HT-29 (cell line): ENCODE data around the gene SUPT4H1. TPM values are rescaled to one million over a fixed set of nuclear protein-coding genes. Genes with fewer than 3 reads are reported as not detected.
A peak's percentile ranks its signal among the peaks of the same experiment; 100 is the strongest.
"Not testable (repeated sequence)": the region's sequence is repeated elsewhere in the genome, so short reads cannot be mapped to it uniquely, and the experiment has no call there.

Experiments
- DNase-seq: peaks from one replicate; pipeline ENCODE4 v3.0.0-alpha.2; 2015; ENCODE audit warnings: low spot score
- total RNA-seq: library from RNA; depleted of rRNA; stranded (reverse); fragments of >200 nt; shearing (Covaris generic); gene quantifications from 2 replicates; pipeline ENCODE4 v1.2.3, GENCODE V29; 2014

Gene SUPT4H1
- total RNA-seq, 1 experiment from 2014 or later, result 60.0 TPM

DNA sequence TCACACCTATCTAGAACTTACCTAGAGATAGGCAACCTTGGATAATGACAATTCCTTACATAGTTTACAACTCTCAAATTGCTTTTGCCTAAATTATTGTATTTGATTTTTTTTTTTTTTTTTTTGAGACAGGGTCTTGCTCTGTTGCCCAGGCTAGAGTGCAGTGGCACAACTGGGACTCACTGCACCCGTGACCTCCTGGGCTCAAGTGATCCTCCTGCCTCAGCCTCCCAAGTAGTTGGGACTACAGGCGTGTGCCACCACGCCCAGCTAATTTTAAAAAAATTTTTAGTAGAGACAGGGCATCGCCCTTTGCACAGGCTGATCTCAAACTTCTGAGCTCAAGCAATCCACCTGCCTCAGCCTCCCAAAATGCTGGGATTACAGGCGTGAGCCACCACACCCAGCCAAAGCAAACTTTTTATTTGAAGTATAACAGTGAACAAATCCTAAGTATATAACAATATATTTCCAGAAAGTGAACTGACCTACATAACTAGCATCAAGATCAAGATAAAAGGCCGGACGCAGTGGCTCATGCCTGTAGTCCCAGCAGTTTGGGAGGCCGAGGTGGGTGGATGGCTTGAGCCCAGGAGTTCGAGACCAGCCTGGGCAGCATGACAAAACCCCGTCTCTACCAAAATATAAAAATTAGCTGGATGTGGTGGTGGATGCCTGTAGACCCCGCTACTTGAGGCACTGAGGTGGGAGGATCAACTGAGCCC lies 10.7 kb downstream of the SUPT4H1 start:
- DNase-seq, result not testable (repeated sequence)

DNA sequence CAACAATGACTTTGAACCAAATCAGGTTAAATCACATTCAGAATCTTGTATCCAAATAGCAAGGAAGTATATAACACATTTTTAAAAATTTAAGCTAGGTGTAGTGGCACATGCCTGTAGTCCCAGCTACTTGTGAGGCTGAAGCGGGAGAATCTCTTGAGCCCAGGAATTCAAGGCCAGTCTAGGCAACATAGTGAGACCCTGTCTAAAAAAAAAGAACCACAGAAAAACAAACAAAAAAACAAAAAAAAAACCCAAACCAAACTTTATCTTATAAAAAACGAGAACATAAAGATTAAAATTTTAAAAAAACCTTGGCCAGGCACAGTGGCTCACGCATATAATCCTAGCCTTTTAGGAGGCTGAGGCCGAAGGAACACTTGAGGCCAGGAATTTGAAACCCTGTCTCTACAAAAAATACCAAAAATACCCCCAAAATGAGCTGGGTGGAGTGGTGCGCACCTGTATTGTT lies 11.6 kb downstream of the SUPT4H1 start:
- no peak for DNase-seq

DNA sequence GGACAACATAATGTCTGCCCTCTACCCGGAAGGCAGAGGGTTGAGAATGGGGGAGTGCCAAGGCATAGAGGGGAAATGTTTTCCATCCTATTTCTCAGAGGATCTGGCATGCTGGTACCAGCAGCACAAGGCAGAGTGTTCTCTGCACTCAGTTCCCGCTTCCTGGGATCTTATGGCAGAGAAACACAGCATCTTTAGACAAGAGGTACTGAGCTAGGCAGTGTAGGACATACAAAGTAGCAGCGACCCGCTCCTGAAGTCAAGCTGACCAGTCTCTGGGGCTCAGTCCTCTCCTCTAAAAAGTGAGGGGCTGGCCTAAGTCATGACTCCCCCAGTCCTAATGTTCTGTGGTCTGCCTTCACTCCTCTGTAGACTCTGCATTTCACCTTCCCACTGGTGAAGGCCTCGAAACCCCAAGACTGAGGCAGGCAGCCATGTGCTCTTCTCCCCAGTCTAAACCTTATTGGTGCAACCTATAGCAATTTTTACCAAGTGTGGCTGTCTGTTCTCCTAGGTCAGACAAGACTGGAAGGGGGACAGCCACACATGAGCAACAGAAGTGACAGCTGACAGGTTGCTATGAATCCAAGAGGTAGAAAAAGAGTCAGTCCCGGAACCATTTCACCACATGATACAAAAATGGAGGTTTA lies 12.1 kb downstream of the SUPT4H1 start:
- DNase-seq, result no peak

DNA sequence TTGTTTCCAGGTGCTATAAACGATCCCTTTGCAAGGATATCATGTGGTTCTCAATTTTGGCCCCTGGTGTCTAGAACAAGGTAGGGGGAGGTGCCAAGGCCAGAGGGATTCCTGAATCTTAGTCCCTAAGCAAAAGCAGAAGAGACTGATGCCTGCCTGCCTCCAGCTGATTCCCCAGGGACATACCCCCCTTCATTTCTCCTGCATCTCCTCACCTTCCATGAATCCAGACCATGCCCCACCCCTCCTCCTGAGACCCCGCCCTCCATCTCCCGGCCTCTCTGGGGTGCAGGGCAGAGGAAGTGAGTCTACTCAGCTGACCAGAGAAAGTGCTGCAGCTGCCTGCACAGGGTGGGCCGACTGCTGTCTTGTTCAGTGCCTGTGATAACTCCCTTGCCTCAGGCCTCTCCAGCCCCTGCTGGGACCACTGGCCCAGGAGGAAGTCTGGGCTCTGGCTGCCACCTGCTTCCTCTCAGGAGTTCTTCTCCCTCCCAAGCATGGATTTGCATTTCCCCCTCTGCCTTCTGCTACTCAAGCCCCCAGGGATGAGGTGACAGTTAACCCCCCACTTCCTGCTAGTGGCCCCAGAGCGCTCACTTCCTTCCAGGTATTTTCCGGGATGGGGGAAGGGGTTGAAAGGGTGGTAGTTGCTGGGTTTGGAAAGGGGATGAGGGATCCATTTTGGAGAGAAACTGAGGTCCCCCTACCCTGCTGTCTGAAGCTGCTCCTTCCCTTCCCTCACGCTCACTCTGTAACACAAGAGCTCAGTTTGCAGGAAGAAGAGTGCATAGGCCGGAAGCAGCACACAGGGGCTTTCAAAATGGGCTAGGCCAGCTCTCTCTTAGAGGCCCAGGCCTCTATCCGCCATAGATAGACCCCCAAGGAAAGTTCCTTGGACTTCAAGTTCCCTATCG lies 12.9 kb downstream of the SUPT4H1 start:
- DNase-seq, result peak; percentile 52

DNA sequence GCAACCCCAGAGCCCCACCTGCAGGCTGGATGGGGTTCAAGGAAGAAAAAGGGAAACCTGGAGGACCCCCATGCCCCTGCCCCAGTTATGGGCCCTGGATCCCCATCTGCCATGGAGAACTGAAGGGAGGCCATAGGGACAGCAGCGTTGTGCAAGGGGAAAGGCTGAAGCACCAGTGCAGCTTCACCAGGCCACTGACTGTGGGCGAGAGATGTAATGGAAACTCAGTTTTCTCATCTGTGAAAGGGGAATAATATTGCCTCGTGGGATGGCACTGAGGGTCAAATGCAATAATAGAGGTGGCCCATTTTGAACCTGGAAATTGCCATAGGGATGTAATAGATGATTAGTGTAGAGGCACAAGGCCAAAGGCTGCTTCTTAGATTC lies 13.6 kb downstream of the SUPT4H1 start:
- no peak for DNase-seq

DNA sequence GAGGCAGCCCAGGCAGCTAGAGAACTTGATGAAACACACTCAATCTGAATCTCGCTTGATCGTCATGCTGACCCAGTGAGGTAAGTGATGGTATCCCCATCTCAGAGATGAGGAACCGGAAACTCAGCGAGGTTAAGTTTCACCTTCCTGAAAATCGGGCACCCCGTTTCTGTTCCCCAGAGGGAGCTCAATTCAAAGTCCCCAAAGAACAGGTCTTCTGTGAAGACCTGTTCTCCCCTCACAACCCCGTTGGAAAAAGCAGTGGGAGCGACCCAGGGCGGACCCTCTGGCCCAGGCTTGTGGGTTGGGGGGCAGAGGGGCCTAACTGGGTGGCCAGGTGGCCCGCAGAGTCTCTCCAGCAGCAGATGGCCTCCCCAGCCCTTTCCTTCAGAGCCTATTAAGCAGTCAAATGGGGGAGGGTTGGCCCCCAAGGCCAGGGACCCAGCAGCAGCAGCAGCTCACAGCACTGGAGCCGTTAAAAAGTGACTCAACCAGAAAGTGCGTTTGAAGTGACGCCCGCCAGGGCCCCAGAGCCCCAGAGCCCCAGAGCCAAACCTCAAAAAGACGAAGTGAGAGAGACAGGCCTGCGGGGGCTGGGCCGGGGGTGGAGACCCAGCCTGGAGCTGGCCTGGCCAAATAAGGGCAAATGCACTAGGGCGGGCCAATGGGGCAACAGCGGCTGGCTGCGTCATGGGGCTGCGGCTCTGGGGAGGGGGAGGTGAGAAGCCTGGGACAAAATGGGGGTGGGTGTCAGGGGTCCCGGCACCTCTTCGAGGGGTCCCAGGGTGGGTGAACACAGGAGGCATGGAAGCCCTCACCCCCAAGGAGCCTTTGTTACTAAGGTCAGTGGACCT lies 14.2 kb downstream of the SUPT4H1 start:
- no peak for DNase-seq

DNA sequence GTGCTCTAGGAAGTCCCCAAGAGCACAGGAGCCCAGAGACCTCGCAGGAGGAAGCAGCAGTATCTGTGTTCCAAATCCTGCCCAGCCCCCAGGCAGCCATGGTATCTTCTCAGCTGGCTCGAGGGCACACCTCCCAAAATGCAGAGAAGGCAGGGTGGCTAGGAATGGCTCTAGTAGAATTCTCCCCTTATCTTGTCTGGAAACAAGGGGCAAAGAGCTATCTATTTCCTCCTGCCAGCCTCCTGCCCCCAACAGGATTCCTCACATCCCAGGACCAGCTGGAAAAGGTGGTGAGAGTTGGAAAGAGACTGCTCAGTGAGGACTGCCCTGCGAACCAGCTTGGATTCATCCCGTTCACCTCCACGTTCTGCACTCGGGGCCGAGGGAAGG lies 14.8 kb downstream of the SUPT4H1 start:
- DNase-seq, result no peak

DNA sequence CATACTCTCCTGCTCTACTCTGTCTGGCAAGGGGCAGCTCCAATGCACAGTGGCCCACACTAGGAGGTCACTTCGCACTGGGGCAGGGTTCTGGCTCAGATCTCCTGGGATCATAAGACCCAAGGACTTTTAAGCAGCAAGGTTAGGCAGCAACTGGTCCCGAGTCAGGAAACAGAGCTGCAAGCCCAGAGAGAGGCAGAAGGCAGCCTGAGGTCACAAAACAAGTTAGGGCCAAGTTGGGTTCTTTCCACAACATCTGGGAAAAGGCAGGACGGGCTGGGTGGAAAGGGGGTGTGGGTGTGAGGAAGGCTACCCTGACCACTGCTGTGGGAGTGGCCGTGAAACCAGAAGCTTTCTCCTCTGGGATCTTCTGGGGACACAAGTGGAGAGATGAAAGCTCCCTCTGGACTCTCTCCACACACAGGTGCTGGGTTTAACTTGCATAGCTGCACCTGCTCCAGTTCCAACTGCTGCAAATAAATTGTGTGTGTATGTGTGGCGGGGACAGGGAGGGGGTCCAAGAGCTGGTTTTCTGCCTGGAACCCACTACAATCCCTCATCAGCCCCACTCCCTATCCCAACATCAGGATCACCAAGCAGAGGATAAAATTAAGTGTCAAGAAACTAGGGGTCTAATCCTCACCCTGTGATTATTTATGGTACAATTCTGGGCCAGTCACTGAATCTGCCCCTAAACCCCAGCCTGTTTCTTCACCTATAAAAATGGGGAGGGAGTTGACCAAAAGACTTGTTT lies 15.4 kb downstream of the SUPT4H1 start:
- no peak for DNase-seq

DNA sequence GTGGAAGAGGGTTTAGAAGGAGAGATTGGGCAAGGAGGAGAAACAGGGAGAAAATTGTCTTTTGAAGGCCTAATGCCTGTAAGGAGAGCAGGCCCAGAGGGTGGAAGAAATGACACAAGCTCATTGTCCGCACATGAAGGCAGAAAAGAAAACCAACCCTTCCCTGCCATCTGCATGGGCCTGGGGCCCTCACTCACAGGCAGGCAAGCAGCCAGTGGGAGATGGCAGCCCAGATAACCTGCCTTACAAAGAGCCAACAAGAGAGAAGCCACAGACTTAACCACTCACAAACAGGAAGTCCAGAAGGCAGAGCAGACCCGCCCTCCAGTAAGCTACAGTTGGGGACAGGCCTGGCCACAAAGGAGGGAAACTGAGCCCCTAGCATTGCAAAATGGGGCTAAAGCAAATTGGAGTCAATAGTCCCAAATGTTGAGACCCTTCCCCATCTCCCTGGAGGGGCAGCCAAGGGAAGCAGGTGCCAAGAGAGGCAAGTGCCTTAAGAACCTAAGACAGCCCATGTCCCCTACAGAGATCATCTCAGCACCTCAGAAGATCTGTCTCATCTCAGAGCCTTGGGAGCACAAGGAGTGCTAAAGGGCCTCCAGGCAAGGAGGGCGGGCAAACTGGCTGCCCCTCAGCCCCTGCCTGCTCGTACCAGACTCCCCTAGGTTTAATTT lies 16.1 kb downstream of the SUPT4H1 start:
- DNase-seq, result peak; percentile 60

DNA sequence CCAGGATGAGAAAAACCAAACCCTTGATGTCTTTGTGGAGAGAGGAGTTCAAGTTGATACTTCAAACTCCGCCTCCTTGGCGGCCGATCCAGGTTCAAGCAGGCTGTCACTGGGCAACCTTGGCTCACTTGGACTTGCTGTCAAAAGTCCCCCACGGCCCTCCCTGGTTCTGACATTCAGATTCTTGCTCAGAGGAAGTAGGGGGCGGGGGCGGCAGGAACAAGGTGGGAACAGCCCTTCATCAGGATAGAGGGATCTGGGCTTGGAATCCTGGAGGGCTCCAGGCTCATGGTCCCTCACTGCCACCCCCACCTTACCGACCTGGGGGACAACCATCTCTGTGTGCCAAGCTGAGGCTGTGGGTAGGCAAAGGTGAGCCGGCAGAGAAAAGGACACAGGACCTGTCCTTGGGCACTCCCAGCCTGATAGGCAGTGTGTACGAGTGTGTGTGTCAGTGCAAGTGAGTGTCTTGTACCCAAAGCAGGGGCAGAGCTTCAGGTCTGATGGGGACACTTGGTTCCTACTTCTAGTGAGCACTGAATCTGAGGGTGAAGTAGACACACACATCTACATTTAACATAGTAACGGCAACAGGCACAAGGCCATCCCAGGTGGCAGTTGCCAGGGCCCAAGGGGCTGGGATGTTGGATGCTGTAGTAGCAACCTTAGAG lies 16.8 kb downstream of the SUPT4H1 start:
- DNase-seq, result no peak

DNA sequence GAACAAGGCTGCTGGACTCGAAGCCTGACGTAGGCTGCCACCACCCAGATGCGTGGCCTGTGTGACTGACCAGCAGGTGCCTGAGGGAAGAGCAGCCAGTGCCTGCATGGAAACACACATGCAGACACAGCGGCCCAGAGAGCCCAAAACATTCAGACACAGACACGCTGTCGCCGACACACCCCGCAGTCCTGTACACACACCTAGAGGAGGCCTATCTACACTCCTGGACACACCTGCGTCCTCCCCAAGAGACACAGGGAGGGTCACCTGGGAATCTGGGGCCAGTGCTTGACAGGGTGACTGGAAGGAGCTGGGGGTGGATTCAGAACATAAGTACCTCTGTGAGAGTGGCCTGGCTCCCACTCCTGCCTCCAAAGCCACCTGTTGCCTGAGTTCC lies 17.3 kb downstream of the SUPT4H1 start:
- no peak for DNase-seq

DNA sequence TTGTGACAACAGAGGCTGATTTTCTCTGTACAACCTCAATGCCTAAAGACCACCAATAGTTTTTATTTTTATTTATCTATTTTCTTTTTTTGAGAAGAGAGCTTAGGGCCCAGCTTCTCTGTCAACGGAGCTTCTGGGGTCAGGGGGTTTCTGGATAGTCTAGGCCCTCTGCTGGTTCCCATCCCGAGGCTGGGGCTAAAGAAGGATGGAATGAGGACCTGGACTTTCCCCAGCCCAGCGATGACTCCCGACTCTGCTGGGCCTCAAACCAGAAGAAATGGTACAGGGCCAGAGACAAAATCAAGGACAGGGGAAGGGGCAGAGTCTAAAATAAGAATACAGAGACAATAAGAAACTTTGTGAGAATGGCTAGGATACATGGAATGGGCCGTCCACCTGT lies 17.7 kb downstream of the SUPT4H1 start:
- no peak for DNase-seq

DNA sequence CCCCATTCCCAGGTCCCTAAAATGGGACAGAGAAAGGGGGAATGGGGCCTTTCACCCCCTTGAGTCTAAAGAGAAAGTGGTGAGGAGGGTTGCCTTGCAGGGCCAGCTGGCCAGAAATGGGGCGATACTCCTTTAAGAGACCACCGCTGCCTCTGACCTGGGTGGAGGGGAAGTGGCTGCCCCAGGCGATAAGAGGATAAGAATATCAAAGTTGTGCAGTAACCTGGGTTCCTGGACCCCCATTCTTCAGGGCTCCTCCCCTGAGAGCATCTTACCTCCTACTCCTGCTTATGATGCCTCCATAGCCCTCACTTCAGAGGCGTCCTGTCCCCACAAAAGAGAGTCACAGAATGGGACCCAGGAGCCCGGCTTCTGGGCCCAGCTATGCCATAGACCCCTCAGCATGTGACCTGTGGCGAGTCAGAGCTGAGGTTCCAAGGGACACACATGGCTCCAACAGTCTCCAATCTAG lies 18.2 kb downstream of the SUPT4H1 start:
- no peak for DNase-seq

DNA sequence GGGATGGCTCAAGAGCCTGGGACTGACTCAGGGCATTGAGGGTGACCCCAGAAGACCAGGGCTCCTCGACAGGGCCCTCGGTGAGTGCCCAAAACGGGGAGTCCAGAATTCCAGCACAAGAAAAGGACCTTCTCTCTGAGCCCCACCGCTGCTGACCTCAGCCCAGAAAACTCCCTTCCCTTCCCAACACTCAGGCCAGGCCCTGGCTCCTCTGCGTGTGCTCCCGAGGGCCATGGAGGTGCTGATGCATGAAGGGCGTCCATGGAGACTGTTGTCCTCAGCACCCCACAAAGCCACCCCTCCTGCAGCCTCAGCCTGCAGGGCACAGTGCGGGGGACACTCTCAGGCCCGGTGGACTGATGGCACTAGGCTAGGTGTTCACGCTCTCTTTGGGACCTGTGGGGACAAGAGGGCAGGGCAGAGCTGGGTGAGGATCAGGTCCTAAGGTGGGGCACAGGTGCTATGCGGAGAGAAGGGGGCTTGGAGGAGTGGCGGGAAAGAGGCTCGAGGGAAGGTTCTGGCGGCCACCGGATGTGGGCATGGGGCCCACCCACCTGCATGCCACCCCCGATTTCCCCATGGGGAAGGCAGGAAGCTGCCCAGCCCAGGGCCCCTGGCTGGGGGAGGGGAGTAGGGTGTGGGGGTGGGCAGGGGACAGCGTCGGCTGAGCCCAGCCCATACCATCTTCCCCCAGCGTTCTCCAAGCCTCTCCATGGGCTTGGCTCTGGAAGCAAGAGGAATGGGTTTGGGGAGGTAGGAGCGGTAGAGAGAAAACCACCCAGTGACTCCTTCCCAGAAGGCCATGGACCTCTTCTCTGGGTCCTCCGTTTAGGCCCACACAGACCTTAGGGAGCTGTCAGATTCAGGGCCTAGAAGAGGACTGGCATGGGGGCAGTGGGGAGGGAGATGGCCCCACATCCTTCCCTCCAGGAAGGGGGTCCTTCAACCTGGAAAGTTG lies 18.9 kb downstream of the SUPT4H1 start:
- DNase-seq, result no peak

DNA sequence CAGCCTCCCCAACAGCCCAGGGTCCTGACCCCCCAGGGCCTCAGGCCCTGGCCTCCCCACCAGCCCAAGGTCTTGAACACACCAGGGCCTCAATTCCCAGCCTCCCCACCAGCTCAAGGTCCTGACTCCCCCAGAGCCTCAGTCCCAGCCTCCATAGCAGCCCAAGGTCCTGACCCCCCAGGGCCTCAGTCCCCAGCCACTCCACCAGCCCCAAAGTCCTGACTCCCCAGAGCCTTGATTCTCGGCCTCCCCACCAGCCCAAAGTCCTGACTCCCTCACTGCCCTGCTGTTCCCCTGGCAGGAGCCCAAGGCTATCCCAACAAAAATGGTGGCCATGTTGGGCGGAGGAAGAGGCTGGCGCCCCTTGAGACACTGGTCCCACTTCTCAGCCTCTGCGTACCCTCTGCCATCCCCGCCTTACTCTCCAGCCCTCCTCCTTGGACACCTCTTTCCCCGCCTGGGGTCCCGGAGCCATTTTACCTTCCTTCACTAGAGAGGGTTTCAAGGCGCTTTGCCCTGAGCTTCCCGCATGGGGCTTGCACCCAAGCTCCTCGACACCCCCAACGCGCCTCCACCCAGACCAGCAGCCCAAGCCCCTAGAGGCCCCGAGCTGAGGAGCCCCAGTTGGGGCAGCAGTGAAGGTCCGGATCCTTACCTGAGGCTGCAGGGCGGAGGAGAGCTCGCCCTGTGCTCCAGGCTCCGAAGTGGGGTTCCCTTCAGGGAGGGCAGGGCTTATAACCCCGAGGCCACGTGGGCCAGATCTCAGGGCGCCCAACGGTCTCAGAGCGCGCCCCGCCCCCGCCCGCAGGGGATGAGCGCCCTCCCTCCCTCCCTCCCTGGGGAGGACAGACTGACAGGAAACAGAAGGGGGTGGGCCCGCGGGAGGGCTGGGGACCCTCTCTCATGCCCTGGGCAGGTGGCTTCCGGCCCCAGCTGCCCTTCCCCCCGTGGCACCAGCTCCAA lies 19.9 kb downstream of the SUPT4H1 start:
- no peak for DNase-seq

DNA sequence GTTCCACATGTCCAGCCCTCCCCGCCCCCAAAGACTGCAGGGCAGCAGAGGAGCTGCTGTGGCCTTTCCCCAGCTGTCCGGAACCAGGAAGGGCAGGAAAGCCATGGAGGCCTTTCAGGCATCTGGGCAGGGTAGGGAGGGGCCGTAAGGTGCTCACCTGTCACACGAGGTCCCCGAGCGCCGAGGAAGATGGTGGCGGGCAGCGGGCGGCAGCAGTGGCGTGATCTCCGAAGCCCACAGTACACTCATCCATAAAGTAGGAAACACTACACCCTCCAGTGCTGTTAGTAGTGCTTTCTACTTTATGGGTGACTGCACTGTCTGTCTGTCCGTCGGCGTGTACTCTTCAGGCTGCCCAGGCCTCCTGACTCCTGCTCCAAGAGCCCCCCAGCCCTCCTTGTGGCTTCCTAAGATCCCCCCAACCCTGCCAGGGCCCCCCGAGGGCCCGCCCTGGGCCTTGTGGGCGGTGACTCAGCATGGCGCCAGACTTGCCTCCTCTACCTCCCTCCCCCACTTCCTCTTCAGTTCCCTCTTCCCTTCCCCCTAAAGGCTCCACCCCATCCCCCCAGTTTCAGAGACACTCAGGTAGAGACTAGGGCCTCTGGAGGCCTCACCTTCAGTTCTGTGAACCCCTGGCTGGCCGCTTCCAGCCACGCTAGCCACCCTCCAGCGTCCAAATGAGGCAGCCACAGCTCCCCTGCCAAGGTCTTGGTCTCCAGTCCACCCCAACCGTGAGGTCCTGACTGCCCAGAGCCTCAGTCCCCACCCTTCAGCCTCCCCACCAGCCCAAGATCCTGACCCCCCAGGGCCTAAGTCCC lies 20.8 kb downstream of the SUPT4H1 start:
- no peak for DNase-seq
